ENCODE results near the gene FZR1. TPM values are rescaled to one million over a fixed set of nuclear protein-coding genes. Genes with fewer than 3 reads are reported as not detected.
A peak's percentile ranks its signal among the peaks of the same experiment; 100 is the strongest.

Gene FZR1
- total and polyA plus RNA-seq, 2 of the 8 experiments (the other 6 are each of a cell fraction or from before 2014, with no cell fraction given): 21.6 to 35.5 TPM

GRCh38 chr19:3517638-3518037 is 11.5 kb downstream of the FZR1 start:
- H3K23me2 ChIP-seq (ENCODE audit: low read depth, low read length): no peaks in the 10 kb centered on the region
- H3K23ac ChIP-seq (ENCODE audit: insufficient read length): no peak overlapping the region
- H4K20me1 ChIP-seq (replicated peaks in 1 of 2; ENCODE audit: control insufficient read depth in 1 of 2, insufficient read depth in 2 of 2, low read length in 2 of 2): peaks cover 0 to 20% of the 10 kb centered on the region in 2 experiments
- H3K4me1 ChIP-seq (replicated peaks in 1 of 4; ENCODE audit: control insufficient read depth in 3 of 4, insufficient read depth in 4 of 4, low read length in 3 of 4): peaks cover 0 to 29% (median 20%) of the 10 kb centered on the region in 4 experiments; a peak in 6 of 7 replicates
- no peak overlapping the region for H3K4me3 ChIP-seq (ENCODE audit: extremely low read depth in 1 of 4, insufficient read depth in 2 of 4, low read depth in 3 of 4, low read length in 4 of 4)
- H4K91ac ChIP-seq (replicated peaks; ENCODE audit: insufficient read length, low read length): no peak overlapping the region
- no peak overlapping the region for H2BK15ac ChIP-seq (ENCODE audit: low read length)
- H3K27me3 ChIP-seq (replicated peaks in 1 of 4; ENCODE audit: control insufficient read depth in 3 of 4, extremely low read depth in 1 of 4, insufficient read depth in 3 of 4, low read length in 3 of 4): no peaks in the 10 kb centered on the region
- POLR2A ChIA-PET (ENCODE audit: partially characterized antibody): interaction anchor here (1.1 to 1.5 kb wide), 2 partner anchors 17 to 21 kb away, joined by 4 to 5 read pairs; partner anchors contain the start of genes DOHH and TEKTIP1
- H2BK12ac ChIP-seq (ENCODE audit: low read depth, low read length): 0 out of 2 replicates have a peak overlapping the region, but pooled peaks have one; percentile 50
- peaks cover 14% of the 10 kb centered on the region for H3K79me1 ChIP-seq (ENCODE audit: low read depth, low read length)
- no peak overlapping the region for H3K4ac ChIP-seq (replicated peaks; ENCODE audit: insufficient read length, low read depth, low read length)
- TF ChIP-seq HDAC2 (IDR thresholded peaks at IDR 0.05; ENCODE audit: borderline replicate concordance in 1 of 2, low read depth in 2 of 2, low read length in 2 of 2): no peak
- no peak for TF ChIP-seq RFX5 (IDR thresholded peaks at IDR 0.05; ENCODE audit: borderline replicate concordance, low read depth, low read length)
- TF ChIP-seq PHF8 (conservative IDR thresholded peaks at IDR 0.05; ENCODE audit: low read depth, low read length): no peak
- no peak for TF ChIP-seq CTCF (IDR thresholded peaks at IDR 0.05; ENCODE audit: control extremely low read depth in 1 of 3, insufficient read depth in 1 of 3, low read depth in 1 of 3, low read length in 3 of 3)
- TF ChIP-seq JUND (IDR thresholded peaks at IDR 0.05; ENCODE audit: low read length): no peak
- no peak for TF ChIP-seq SIN3A (conservative IDR thresholded peaks at IDR 0.05 in 1 of 2, IDR thresholded peaks at IDR 0.05 in 1 of 2; ENCODE audit: low read depth in 1 of 2, low read length in 2 of 2)
- H3K79me2 ChIP-seq (ENCODE audit: control insufficient read depth in 1 of 2, insufficient read depth in 2 of 2, low read length in 2 of 2): peaks cover 0 to 70% of the 10 kb centered on the region in 2 experiments; a peak in 3 of 4 replicates
- no peak overlapping the region for H3K14ac ChIP-seq (ENCODE audit: insufficient read length)
- no peak overlapping the region for H3K18ac ChIP-seq (ENCODE audit: extremely low read depth, low read length)
- 97% methylated on average over 2 of the region's 2 CpGs; no CpG with 5 or more reads in 1 of the 2 experiments for WGBS, 2 experiments (ENCODE audit: extremely low coverage in 1 of 2, insufficient coverage in 1 of 2, insufficient read length in 1 of 2, insufficient replicate concordance in 2 of 2, low coverage in 1 of 2, low lambda C conversion rate in 2 of 2, missing lambda C conversion rate in 1 of 2)
- no peak overlapping the region for H2BK5ac ChIP-seq (ENCODE audit: low read depth, low read length)
- H3K27ac ChIP-seq (ENCODE audit: low read depth, low read length): no peak overlapping the region
- H2AK5ac ChIP-seq (ENCODE audit: low read depth, low read length): no peak overlapping the region
- H3K9ac ChIP-seq (replicated peaks in 1 of 4; ENCODE audit: extremely low read depth in 1 of 4, low read depth in 3 of 4, low read length in 3 of 4): no peak overlapping the region
- FAIRE-seq (no peak), DNase-seq (ENCODE audit: low read depth in 1 of 2, low spot score in 2 of 2) (no peak)
- H3K56ac ChIP-seq (replicated peaks; ENCODE audit: insufficient read length, low read depth, low read length): no peak overlapping the region
- H2AFZ ChIP-seq (ENCODE audit: low read length): no peak overlapping the region
- no peaks in the 10 kb centered on the region for H3K36me3 ChIP-seq (ENCODE audit: control insufficient read depth in 2 of 4, insufficient read depth in 4 of 4, low read length in 3 of 4)
- H4K8ac ChIP-seq (ENCODE audit: extremely low read depth, insufficient read depth, low read length): no peak overlapping the region
- CTCF ChIA-PET (ENCODE audit: partially characterized antibody): interaction anchor here (1.0 to 5.4 kb wide), 5 partner anchors 9 to 193 kb away, joined by 3 to 28 read pairs (median 3); no protein-coding TSS in a partner anchor
- no peaks in the 10 kb centered on the region for H3K9me3 ChIP-seq (ENCODE audit: insufficient read depth in 2 of 2, low read depth in 1 of 2, low read length in 1 of 2)
- peak overlapping the region in 1 of 2 experiments; percentile 5; a peak in 1 of 4 replicates for H3K4me2 ChIP-seq (ENCODE audit: insufficient read depth in 1 of 2, low read depth in 2 of 2, low read length in 2 of 2)
- H4K5ac ChIP-seq (ENCODE audit: insufficient read length, low read depth, low read length): no peak overlapping the region
- no peak overlapping the region for H2BK20ac ChIP-seq (ENCODE audit: low read length)
- H2BK120ac ChIP-seq (replicated peaks; ENCODE audit: low read depth, low read length): peak overlapping the region; percentile 74
